ENCODE measurements around the gene PJA1.

GRCh38 chrX:69126642-69127041 is 38.6 kb downstream of the PJA1 start:
- no peak for TF ChIP-seq POLR2A (IDR thresholded peaks at IDR 0.05; ENCODE audit: low read depth, low read length)
- no peak for TF ChIP-seq TAF1 (IDR thresholded peaks at IDR 0.05; ENCODE audit: borderline replicate concordance, low read depth, low read length)
- no peak for TF ChIP-seq POLR2AphosphoS5 (IDR thresholded peaks at IDR 0.05; ENCODE audit: low read depth, low read length)
